Ammon's horn (tissue), 1 donor: Measurements from ENCODE around the gene PCK2.

Source experiments
- DNase-seq: peaks from one replicate; pipeline ENCODE4 v3.0.0-alpha.2; 2016; ENCODE audit warnings: low spot score

Gene PCK2

GRCh38 chr14:24075485-24076301 is 18.4 kb upstream of the PCK2 start:
- DNase-seq, result no peak

- no peak for DNase-seq
These were observed 17.9 kb upstream of the PCK2 start for GRCh38 chr14:24076302-24076601.

- no peak for DNase-seq
These were observed 17.0 kb upstream of the PCK2 start for GRCh38 chr14:24077086-24077485.

- no peak for DNase-seq
These were observed 16.0 kb upstream of the PCK2 start for GRCh38 chr14:24078146-24078545.

GRCh38 chr14:24079491-24080141 is 14.5 kb upstream of the PCK2 start:
- peak; percentile 50 for DNase-seq

GRCh38 chr14:24080142-24080530 is 14.0 kb upstream of the PCK2 start:
- no peak for DNase-seq

GRCh38 chr14:24080888-24081738 is 13.0 kb upstream of the PCK2 start:
- DNase-seq, result peak; percentile 67

- DNase-seq, result no peak
These were observed 12.3 kb upstream of the PCK2 start for GRCh38 chr14:24081739-24082211.

- DNase-seq, result no peak
These were observed 11.6 kb upstream of the PCK2 start for GRCh38 chr14:24082411-24083080.

GRCh38 chr14:24083462-24083861 is 10.6 kb upstream of the PCK2 start:
- DNase-seq, result no peak

- no peak for DNase-seq
These were observed 9.7 kb upstream of the PCK2 start for GRCh38 chr14:24084440-24084839.

GRCh38 chr14:24085215-24085614 is 8.9 kb upstream of the PCK2 start:
- no peak for DNase-seq

GRCh38 chr14:24086193-24086955 is 7.7 kb upstream of the PCK2 start:
- no peak for DNase-seq

- no peak for DNase-seq
These were observed 7.1 kb upstream of the PCK2 start for GRCh38 chr14:24087004-24087403.

- no peak for DNase-seq
These were observed 6.0 kb upstream of the PCK2 start for GRCh38 chr14:24088095-24088494.

GRCh38 chr14:24089890-24090289 is 4.2 kb upstream of the PCK2 start:
- no peak for DNase-seq

- DNase-seq, result no peak
These were observed 2.0 kb upstream of the PCK2 start for GRCh38 chr14:24092110-24092504.

GRCh38 chr14:24092505-24093206 is 1.5 kb upstream of the PCK2 start:
- DNase-seq, result no peak

GRCh38 chr14:24093207-24093900 is 757 bp upstream of the PCK2 start:
- no peak for DNase-seq

- no peak for DNase-seq
These were observed 745 bp downstream of the PCK2 start for GRCh38 chr14:24094841-24095270.
